Measurements from ENCODE around the gene MRPL49.

Gene MRPL49

DNA sequence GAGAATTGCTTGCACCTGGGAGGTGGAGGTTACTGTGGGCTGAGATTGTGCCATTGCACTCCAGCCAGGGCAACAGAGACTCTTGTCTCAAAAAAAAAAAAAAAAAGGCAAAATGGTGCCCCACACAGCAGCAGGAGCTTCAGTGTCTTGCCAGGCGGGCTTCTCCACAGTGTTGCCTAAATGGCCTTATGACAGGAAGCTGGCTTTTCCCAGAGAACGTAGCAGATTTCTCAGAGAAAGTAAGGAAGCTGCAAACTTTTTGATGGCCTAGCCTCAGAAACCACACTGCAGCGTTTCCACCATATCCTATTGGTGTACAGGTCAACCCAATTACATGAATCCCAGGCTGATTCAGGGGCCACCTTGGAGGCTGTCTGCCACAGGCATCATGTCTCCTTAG is 35.2 kb downstream of the MRPL49 start:
- in situ Hi-C loops (cut with MboI; ENCODE audit: low sequenced_read_pairs, unreplicated experiment) = no loop called here
- TF ChIP-seq, protein P1, sequence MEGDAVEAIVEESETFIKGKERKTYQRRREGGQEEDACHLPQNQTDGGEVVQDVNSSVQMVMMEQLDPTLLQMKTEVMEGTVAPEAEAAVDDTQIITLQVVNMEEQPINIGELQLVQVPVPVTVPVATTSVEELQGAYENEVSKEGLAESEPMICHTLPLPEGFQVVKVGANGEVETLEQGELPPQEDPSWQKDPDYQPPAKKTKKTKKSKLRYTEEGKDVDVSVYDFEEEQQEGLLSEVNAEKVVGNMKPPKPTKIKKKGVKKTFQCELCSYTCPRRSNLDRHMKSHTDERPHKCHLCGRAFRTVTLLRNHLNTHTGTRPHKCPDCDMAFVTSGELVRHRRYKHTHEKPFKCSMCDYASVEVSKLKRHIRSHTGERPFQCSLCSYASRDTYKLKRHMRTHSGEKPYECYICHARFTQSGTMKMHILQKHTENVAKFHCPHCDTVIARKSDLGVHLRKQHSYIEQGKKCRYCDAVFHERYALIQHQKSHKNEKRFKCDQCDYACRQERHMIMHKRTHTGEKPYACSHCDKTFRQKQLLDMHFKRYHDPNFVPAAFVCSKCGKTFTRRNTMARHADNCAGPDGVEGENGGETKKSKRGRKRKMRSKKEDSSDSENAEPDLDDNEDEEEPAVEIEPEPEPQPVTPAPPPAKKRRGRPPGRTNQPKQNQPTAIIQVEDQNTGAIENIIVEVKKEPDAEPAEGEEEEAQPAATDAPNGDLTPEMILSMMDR (IDR thresholded peaks at IDR 0.05; ENCODE audit: borderline replicate concordance, control extremely low read depth, extremely low read depth, insufficient read depth, missing control alignments) = no peak

DNA sequence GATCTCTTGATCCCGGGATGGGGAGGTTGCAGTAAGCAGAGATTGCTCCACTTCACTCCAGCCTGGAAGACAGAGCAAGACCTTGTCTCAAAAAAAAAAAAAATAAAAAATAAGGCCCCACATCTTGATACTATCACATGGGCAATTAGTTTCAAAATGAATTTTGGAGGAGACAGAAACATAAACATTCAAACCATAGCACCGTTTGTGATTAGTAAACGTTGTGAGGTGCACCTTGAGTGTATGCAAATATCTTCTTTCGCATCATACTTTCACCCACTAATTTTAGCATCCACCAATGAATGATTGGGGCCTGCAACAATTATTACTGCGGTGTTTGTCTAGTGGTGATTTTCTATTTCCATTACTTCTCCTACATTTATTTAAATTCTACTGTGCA is 36.9 kb downstream of the MRPL49 start:
- in situ Hi-C loops (cut with MboI; ENCODE audit: low sequenced_read_pairs, unreplicated experiment) = no loop called here
- peak; percentile 57 for DNase-seq (ENCODE audit: low spot score)
- TF ChIP-seq, protein P1 (IDR thresholded peaks at IDR 0.05; ENCODE audit: borderline replicate concordance, control extremely low read depth, extremely low read depth, insufficient read depth, missing control alignments) = no peak

More for the DNA sequence above, 35.2 kb downstream of the MRPL49 start:
- no peak for DNase-seq (ENCODE audit: low spot score)

DNA sequence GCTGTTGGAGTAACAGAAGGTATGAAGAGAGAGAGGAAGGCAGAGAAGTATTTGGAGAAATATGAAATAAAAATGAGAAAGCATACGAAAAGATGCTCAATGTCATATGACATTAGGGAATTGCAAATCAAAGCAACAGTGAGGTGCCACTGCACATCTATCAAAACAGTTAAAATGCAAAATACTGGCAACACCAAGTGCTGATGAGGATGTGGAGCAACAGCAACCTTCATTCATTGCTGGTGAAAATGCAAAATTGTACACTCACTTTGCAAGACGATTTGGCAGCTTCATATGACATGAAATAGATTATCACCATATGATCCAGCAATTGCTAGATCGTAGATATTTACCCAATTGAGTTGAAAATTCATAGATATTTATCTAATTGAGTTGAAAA is 38.5 kb downstream of the MRPL49 start:
- in situ Hi-C loops (cut with MboI; ENCODE audit: low sequenced_read_pairs, unreplicated experiment) = no loop called here
- TF ChIP-seq, protein P1 (IDR thresholded peaks at IDR 0.05; ENCODE audit: borderline replicate concordance, control extremely low read depth, extremely low read depth, insufficient read depth, missing control alignments) = no peak
- DNase-seq (ENCODE audit: low spot score) = no peak

DNA sequence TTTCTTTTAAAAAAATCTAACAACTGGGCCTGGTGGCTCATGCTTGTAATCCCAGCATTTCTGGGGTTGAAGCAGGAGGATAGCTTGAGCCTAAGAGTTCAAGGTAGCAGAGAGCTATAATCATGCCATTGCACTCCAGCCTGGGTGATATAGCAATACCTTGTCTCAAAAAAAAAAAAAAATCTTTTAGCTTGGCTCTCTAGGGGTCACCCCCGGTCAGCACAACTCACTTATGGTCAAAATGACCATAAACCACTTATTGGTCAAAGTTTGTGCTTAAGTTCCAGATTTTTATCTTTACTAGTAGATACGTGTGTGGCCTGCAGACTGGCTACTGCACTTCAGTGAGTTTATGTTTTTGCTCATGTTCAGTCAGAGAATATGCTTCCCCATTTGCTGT is 41.6 kb downstream of the MRPL49 start:
- TF ChIP-seq, protein P1 (IDR thresholded peaks at IDR 0.05; ENCODE audit: borderline replicate concordance, control extremely low read depth, extremely low read depth, insufficient read depth, missing control alignments) = no peak
- no peak for DNase-seq (ENCODE audit: low spot score)
- in situ Hi-C loops (cut with MboI; ENCODE audit: low sequenced_read_pairs, unreplicated experiment) = no loop called here

DNA sequence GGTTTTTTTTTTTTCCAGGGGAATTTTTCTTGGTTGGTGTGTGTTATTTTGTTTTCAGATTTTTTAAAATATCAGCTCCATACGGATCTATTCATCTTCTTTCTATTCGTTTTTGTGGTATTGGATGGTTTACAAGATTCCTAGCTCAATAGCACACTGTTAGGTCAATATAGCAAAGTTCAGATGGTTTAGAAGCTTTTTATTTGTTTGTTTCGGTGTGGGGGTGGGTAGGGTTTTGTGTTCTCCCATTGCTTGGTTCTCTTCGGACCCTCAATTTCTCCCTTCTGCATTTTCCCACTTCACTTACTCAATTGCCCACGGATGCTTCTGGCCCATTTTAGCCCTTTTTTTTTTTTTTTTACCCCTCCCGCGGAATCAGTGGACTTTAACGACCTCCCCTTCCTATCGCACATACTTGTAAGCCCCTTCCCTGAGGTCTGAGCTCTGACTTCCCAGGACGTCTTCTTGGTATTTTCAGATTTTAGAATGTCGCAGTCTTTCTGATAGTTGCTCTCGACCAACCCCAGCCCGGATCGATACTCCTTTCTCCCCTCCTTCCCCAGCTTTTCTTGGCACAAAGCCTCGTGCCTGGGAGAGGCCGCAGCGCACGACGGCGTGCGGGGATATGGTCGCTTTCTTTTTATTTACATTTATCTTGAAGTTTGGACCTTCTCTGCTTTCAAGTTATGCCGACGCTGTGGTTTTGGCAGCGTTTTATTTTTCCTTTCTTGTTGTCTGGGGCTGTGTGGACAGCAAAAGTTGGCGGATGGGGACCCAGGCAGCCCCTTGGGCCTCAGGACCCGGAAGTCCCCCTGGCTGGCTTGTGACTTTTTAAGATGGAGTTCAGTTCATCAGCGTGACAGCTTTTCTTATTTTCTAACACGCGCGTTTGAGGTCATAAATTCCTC is 43.5 kb downstream of the MRPL49 start:
- in situ Hi-C loops (cut with MboI; ENCODE audit: low sequenced_read_pairs, unreplicated experiment) = no loop called here
- no peak for DNase-seq (ENCODE audit: low spot score)
- TF ChIP-seq, protein P1 (IDR thresholded peaks at IDR 0.05; ENCODE audit: borderline replicate concordance, control extremely low read depth, extremely low read depth, insufficient read depth, missing control alignments) = no peak

DNA sequence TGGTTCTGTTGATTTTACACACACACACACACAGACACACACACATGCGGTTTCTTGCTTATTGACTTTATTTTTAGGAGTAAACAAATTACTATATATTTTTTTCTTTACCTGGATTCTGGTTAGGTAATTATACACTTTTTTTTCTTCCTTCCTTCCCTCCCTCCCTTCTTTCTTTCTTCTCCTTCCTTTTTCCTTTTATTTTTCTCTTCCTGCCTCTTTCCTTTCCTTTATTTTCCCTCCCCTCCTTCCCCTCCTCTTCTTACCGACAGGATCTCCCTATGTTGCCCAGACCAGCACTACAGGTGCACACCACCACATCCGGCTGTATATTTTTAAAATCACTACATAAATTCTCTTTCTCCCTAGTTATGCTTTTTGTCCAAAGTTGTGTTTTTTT is 44.8 kb downstream of the MRPL49 start:
- in situ Hi-C loops (cut with MboI; ENCODE audit: low sequenced_read_pairs, unreplicated experiment) = no loop called here
- TF ChIP-seq, protein P1 (IDR thresholded peaks at IDR 0.05; ENCODE audit: borderline replicate concordance, control extremely low read depth, extremely low read depth, insufficient read depth, missing control alignments) = no peak
- no peak for DNase-seq (ENCODE audit: low spot score)

All from GM13976 (cell line).